HPDE6-E6E7 (cell line): ENCODE measurements around the gene RTKN.

ENCODE experiments used
- DNase-seq: peaks from one replicate; pipeline ENCODE4 v3.0.0; 2011; ENCODE audit warnings: missing footprints; ENCODE audit errors: extremely low spot score

Gene RTKN

GRCh38 chr2:74379851-74380789 lies 61.6 kb downstream of the RTKN start, which contains the start of gene DCTN1:
Gene DCTN1, minus strand, starts transcription at chr2:74380311. Its CDS starts 274 bp downstream, at chr2:74380037.
- peak; percentile 53 for DNase-seq

- no peak for DNase-seq
Observed at GRCh38 chr2:74378007-74378406, 63.7 kb downstream of the RTKN start.

- no peak for DNase-seq
Observed at GRCh38 chr2:74375838-74376237, 65.9 kb downstream of the RTKN start.
